IgD-negative memory B cell (primary cell): ENCODE measurements around the gene HIRA. TPM values are rescaled to one million over a fixed set of nuclear protein-coding genes. Genes with fewer than 3 reads are reported as not detected.
"Not testable (repeated sequence)": the region's sequence is repeated elsewhere in the genome, so short reads cannot be mapped to it uniquely, and the experiment has no call there.

ENCODE experiments used
- H3K27ac Mint-ChIP-seq, 3 donors: one replicate each; pipeline ENCODE4 v1.8.0; 2020 to 2022; ENCODE audit warnings: mild to moderate bottlenecking in 3 of 3, mixed read lengths in 3 of 3, moderate library complexity in 1 of 3
- H3K27me3 Mint-ChIP-seq: one replicate; pipeline ENCODE4 v1.8.0; 2021; ENCODE audit warnings: mixed read lengths
- H3K36me3 Mint-ChIP-seq: one replicate; pipeline ENCODE4 v1.8.0; 2020; ENCODE audit warnings: mild to moderate bottlenecking, mixed read lengths
- H3K4me1 Mint-ChIP-seq, 3 donors: one replicate each; pipeline ENCODE4 v1.8.0; 2020 to 2022; ENCODE audit warnings: mixed read lengths in 3 of 3, mild to moderate bottlenecking in 1 of 3
- H3K4me3 Mint-ChIP-seq, 4 donors: one replicate each; pipeline ENCODE4 v1.8.0; 2020 to 2022; ENCODE audit warnings: mild to moderate bottlenecking in 4 of 4, mixed read lengths in 4 of 4, moderate library complexity in 3 of 4
- H3K9me3 Mint-ChIP-seq, 3 donors: one replicate each; pipeline ENCODE4 v1.8.0; 2020 to 2021; ENCODE audit warnings: mixed read lengths in 3 of 3, mild to moderate bottlenecking in 1 of 3
- polyA plus RNA-seq: library from polyadenylated mRNA; unstranded; fragments of 300-500 nt; fragmentation: Illumina TruSeq; gene quantifications from one replicate; pipeline ENCODE4 v1.2.3, GENCODE V29; 2021

Gene HIRA
- polyA plus RNA-seq, 1 donor from 2014 or later: 6.3 TPM

DNA sequence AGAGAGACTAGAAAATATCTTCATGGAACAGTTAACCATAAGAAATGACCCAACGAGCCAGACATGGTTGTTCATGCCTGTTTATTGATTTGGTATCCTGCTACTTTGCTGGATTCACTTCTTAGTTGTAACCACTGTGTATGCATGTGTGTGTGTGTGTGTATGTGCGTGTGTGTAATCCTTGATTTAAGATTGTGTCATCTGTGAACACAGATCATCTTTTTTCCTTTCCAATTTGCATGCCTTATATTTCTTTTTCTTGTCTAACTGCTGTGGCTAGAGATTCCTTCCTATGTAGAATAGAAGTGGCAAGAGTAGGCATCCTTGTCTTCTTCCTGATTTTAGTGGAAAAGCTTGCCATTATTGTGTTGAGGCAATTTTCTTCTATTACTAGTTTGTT is 123.7 kb downstream of the HIRA start:
- peak overlapping the region in 1 of 3 donors; percentile 57 for H3K27ac Mint-ChIP-seq
- H3K36me3 Mint-ChIP-seq: no peaks in the 10 kb centered on the region
- no peaks in the 10 kb centered on the region for H3K27me3 Mint-ChIP-seq
- H3K9me3 Mint-ChIP-seq: peaks cover 0 to 3% (median 0%) of the 10 kb centered on the region in 3 donors
- no peaks in the 10 kb centered on the region for H3K4me1 Mint-ChIP-seq
- no peak overlapping the region for H3K4me3 Mint-ChIP-seq

DNA sequence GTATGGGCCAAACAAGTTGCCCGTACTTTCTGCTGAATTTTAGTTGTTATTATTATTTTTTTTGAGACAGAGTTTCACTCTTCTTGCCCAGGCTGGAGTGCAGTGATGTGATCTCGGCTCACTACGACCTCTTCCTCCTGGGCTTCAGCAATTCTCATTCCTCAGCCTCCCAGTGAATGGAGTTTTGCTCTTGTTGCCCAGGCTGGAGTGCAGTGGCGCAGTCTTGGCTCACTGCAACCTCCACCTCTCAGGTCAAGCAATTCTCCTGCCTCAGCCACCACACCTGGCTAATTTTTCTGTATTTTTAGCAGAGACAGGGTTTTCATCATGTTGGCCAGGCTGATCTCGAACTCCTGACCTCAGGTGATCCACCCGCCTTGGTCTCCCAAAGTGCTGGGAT is 125.0 kb downstream of the HIRA start:
- not testable (repeated sequence) for H3K36me3 Mint-ChIP-seq, H3K4me3 Mint-ChIP-seq, H3K27me3 Mint-ChIP-seq, H3K4me1 Mint-ChIP-seq, H3K9me3 Mint-ChIP-seq
- peak overlapping the region in 1 of 3 donors; percentile 40 for H3K27ac Mint-ChIP-seq

DNA sequence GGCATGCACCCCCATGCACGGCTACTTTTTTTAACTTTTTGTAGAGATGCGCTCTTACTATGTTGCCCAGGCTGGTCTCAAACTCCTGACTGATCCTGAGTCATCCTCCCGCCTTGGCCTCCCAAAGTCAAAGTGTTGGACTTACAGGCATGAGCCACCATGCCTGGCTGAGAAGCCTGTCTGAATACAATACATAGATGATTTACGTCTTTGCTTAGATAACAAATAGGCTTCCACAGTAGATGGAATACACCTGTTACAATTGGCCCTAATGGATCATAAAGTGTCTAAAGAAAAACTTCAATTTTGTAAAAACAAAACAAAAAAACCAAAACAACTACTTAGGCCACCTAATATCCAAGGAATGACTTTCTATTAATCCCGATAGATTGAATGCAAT is 127.0 kb downstream of the HIRA start:
- Mint-ChIP-seq H3K36me3 (no peaks in the 10 kb centered on the region), H3K27me3 (no peaks in the 10 kb centered on the region), H3K4me3 (no peak overlapping the region), H3K4me1 (no peaks in the 10 kb centered on the region), H3K27ac (no peak overlapping the region), H3K9me3 (peaks cover 0 to 3% (median 0%) of the 10 kb centered on the region in 3 donors)

DNA sequence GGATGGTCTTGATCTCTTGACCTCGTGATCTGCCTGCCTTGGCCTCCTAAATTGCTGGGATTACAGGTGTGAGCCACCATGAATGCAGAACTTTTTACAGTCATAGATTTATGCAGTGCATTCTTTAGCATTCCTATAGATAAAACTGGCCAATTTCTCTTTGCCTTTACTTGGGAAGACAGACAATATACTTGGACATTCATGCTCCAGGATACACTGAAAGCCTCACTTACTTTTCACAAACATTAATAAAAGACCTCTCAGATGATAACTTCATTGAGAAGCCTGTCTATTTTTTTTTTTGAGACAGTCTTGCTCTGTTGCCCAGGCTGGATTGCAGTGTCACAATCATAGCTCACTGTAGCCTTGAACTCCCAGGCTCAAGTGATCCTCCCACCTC is 127.7 kb downstream of the HIRA start:
- Mint-ChIP-seq H3K4me1 (no peaks in the 10 kb centered on the region), H3K27ac (no peak overlapping the region), H3K36me3 (no peaks in the 10 kb centered on the region), H3K9me3 (peaks cover 0 to 3% (median 0%) of the 10 kb centered on the region in 3 donors), H3K4me3 (no peak overlapping the region), H3K27me3 (no peaks in the 10 kb centered on the region)

DNA sequence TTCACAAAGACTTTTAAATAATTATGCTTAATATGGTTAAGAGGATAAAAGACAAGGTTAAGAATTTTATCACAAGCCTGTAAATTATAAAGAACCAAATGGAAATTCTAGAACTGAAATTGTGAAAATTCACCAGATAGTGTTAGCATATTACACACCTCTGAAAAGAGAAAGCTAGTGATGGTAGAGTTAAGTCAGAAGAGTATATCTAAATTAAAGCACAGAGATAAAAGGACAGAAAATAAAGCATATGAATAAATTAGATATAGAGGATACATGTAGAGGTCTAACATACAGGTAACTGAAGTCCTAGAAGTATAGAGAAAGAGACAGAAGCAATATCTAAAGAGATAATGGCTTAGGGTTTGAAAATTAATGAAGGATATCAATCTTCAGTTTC is 135.8 kb downstream of the HIRA start:
- H3K27ac Mint-ChIP-seq: no peak overlapping the region

DNA sequence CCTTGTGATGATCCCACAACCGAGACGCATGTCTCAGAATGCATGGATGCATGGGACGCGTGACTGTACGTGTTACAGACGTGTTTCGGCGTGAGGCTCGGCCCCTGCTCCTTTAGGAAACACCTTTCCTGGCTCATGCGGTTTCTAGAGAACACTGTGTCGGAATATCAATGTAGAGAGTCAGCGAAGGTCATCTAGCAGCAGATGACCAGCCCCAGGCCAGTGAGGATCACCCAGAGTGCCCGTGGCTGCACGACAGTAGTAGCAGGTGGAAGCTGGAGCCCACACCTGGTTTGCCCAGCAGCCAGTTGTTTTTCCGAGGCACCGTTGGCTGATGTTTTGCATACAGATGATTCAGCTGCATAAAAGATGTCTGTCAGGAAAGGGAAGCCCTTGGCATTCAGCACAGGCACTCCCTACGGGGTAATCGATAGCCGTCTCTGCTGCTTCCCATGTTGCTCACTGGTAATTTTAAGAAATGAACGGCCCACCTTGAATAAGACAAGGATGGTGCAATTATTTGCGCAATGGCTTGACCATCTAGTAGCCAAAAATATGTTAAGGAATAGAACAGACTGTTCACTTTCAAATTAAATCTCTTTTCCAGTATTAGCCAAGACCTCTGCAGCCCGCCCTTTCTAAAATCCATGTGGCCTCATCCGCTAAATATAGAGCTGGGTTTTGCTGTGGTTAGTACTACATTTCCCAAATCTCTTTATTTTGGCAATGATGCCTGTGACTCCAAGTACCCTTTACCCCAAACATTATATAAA is 138.9 kb downstream of the HIRA start:
- H3K4me1 Mint-ChIP-seq: peaks cover 5 to 12% (median 7%) of the 10 kb centered on the region in 3 donors
- H3K27ac Mint-ChIP-seq: peak overlapping the region; percentile 79 to 95 (median 87)
- peaks cover 5% of the 10 kb centered on the region for H3K27me3 Mint-ChIP-seq
- no peaks in the 10 kb centered on the region for H3K36me3 Mint-ChIP-seq
- H3K9me3 Mint-ChIP-seq: no peaks in the 10 kb centered on the region
- H3K4me3 Mint-ChIP-seq: peak overlapping the region; percentile 88 to 96 (median 93)

More for the DNA sequence above, 135.8 kb downstream of the HIRA start:
- Mint-ChIP-seq H3K9me3 (no peaks in the 10 kb centered on the region), H3K4me1 (peaks cover 3 to 10% (median 5%) of the 10 kb centered on the region in 3 donors), H3K4me3 (no peak overlapping the region), H3K36me3 (no peaks in the 10 kb centered on the region), H3K27me3 (peaks cover 3% of the 10 kb centered on the region)

DNA sequence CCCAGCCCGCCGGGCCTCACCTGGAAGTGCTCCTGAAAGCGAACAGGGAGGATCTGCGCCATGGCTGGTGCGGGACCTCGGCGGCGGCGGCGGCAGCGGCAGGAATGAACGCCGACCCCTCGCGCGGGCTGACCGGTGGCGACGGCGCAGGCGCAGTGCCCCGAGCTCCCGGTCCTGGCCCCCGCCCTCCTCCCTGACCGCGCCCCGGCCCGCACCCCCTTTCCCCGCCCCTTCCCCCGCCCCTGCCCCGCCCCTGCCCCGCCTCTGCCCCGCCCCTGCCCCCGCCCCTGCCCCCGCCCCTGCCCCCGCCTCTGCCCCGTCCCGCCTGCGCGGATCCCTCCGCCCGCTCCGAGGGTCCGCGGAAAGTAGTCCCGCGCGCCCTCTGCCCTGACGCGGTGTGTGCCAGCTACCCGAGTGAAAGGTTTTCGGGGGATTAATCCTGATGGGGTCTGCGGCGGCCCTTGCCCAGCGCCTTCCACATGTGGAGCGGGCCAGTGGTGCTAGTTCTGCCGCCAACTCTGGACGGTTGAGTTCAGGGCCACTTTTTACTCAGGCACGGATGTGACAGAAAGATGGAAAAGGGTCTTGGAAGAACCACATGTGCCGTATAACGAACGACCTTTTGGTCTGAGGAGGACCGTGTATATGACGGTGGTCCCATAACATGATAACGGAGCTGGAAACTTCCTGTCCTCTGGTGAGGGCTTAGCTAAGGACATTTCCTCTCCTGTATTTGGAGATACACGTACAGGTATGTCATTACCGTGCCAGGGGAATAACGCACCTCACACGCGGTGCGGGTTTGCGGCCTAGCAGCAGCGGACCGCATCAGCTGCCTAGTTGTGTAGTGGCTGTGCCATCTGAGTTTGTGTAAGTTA is 139.7 kb downstream of the HIRA start, which contains the start of gene CLTCL1:
Gene CLTCL1 (minus strand): TSS at position 140 of the 878 bp plus-strand sequence. CDS start 78 bp downstream, at position 62.
- H3K27ac Mint-ChIP-seq: peak within 1 kb of the TSS; percentile 87 to 95 (median 94)
- no peaks in the 10 kb centered on the region for H3K36me3 Mint-ChIP-seq
- H3K9me3 Mint-ChIP-seq: no peaks in the 10 kb centered on the region
- peaks cover 5 to 12% (median 7%) of the 10 kb centered on the region in 3 donors for H3K4me1 Mint-ChIP-seq
- peaks cover 5% of the 10 kb centered on the region for H3K27me3 Mint-ChIP-seq
- H3K4me3 Mint-ChIP-seq: peak within 1 kb of the TSS; percentile 90 to 96 (median 94)

DNA sequence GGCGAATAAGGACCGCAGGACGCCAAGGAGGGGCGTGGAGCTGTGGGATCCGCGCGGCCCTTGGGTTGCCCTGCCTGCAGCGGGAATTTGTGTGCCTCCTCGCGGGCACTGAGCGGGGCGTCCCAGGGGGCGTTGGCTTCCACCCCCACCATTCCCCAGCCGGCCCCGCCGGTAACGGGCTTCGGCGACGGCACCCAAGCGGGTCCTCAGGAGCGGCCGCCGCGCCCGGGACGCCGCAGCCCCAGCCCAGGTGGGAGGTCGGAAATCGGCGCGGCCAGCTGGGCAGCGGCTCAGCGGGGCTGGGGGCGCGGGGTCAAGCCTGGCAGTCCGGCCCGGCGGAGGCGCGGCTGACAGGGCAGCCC is 140.3 kb downstream of the HIRA start:
- H3K9me3 Mint-ChIP-seq: no peaks in the 10 kb centered on the region
- H3K4me3 Mint-ChIP-seq: peak overlapping the region; percentile 83 to 92 (median 91)
- H3K36me3 Mint-ChIP-seq: no peaks in the 10 kb centered on the region
- H3K4me1 Mint-ChIP-seq: peaks cover 5 to 12% (median 7%) of the 10 kb centered on the region in 3 donors
- H3K27ac Mint-ChIP-seq: peak overlapping the region; percentile 7 to 94 (median 71)
- H3K27me3 Mint-ChIP-seq: peaks cover 5% of the 10 kb centered on the region

DNA sequence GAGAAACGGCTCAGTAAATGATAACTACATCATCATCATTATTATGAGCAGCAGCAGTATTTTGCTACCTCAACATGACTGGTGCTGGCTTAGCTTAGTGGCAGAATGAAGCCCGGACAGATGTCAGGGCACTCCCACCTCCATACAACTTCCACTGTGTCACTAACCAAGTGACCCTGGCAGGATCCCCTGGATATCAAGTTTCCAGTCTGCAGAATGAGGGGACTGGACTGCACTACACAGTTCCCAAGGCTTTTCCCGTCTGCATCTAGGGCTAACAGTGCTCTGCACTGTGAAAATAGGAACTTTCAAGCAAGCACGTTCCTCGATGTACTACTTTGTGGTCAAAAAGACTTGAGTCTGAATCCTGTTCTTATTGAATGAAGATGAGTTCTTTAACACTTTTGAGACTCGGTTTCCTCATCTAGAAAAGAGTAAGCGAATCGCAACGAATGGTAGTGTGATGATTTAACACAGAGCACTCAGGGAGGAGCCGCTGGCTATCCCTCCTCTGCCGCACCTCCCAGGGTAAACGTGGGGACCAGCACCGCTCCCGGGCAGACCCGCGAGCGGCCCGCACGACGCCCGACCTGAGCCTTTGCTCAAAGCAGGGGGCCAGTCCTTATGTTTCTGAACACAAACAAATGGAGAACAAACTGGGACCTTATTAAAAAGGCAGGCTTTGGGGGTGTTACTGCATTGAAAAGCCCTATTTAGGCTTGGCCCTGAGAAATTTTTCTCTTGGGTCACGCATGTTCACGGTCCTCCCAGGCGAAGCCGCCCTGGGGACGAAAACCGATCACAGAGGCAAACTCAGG is 140.9 kb downstream of the HIRA start:
- peaks cover 5 to 12% (median 7%) of the 10 kb centered on the region in 3 donors for H3K4me1 Mint-ChIP-seq
- peak overlapping the region; percentile 7 to 94 (median 71) for H3K27ac Mint-ChIP-seq
- no peaks in the 10 kb centered on the region for H3K9me3 Mint-ChIP-seq
- H3K36me3 Mint-ChIP-seq: no peaks in the 10 kb centered on the region
- H3K4me3 Mint-ChIP-seq: peak overlapping the region; percentile 83 to 92 (median 91)
- peaks cover 5% of the 10 kb centered on the region for H3K27me3 Mint-ChIP-seq

DNA sequence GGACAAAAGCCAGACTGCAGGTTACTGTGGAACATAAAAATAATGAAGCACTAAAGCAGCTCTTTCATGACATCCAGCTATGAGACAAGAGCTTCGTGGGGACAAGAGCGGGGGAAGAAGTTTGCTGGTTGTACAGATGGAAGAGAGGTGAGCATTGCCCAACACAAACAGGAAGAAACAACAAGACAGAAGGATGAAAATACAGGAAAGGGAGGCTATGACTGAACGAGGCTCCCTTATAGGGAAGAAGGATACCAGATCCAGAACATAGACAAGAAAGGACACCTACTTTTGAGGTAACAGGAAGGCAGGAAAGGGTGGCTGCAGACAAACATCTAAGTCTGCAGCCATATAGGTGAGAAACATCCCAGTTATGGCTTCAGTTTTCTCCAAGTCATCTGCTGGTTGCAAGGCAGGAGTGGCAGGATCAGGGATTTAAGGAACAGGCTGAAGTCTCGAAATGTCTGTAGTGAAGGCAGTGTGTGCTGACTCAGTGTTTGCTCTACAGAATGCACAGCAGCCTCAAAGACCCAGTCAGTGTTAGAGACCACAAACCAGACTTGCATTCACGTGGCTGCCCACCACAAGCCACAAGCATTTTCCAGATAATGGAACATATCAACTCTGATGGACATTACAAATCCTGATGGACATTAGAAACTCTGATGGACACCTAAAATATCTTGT is 141.9 kb downstream of the HIRA start:
- Mint-ChIP-seq H3K27ac (peak overlapping the region in 1 of 3 donors; percentile 7), H3K9me3 (no peaks in the 10 kb centered on the region), H3K27me3 (peaks cover 5% of the 10 kb centered on the region)

DNA sequence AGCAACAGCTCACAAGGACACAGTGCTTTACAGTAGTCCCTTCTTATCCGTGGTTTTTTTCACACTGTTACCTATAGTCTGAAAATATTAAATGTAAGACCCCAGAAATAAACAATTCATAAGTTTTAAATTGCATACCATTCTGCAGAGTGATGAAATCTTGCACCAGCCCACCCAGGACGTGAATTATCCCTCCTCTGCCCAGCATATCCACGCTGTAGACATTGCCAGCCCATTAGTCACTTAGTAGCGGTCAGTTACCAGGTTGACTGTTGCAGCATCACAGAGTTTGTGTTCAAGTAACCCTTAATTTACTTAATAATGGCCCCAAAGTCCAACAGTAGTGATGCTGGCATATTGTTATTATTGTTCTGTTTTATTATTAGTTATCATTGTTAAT is 143.6 kb downstream of the HIRA start:
- Mint-ChIP-seq H3K27me3 (peaks cover 5% of the 10 kb centered on the region), H3K4me3 (no peak overlapping the region), H3K36me3 (no peaks in the 10 kb centered on the region), H3K27ac (no peak overlapping the region), H3K9me3 (no peaks in the 10 kb centered on the region), H3K4me1 (peaks cover 5 to 12% (median 7%) of the 10 kb centered on the region in 3 donors)

More for the DNA sequence above, 141.9 kb downstream of the HIRA start:
- Mint-ChIP-seq H3K36me3 (no peaks in the 10 kb centered on the region), H3K4me3 (peak overlapping the region in 2 of 4 donors; percentile 23 to 92), H3K4me1 (peaks cover 5 to 12% (median 7%) of the 10 kb centered on the region in 3 donors)

DNA sequence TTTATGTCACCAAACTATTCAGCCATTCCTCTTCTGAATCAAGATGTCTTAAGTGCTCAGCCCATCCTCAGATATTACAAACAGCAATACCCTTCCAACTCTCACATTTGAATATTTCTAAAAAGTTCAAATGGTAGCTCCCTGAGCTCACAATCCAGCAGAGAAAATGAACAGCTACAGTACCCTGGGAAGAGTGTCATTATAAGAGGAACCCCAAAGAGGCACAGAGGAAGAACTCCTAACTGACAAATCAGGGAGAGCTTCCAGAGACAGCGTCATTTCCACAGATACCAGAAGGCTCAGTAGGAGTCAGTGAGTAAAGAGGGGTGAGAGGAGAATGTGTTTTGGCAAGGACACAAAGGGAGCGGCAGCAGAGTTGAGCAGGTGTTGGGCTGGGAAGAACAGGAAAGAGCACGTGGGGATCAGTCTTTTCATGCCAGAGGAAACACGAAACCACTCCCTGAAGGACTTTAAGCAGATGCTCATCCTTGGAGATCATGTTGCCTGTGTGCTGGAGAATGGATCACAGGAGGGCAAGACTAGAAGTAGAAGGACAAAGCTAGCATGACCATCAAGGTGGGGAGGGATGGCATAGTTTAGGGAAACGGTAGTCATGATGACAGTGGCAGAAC is 144.3 kb downstream of the HIRA start:
- Mint-ChIP-seq H3K9me3 (no peaks in the 10 kb centered on the region), H3K27ac (no peak overlapping the region), H3K4me1 (peaks cover 3 to 8% (median 7%) of the 10 kb centered on the region in 3 donors), H3K36me3 (no peaks in the 10 kb centered on the region), H3K4me3 (no peak overlapping the region), H3K27me3 (peaks cover 5% of the 10 kb centered on the region)

DNA sequence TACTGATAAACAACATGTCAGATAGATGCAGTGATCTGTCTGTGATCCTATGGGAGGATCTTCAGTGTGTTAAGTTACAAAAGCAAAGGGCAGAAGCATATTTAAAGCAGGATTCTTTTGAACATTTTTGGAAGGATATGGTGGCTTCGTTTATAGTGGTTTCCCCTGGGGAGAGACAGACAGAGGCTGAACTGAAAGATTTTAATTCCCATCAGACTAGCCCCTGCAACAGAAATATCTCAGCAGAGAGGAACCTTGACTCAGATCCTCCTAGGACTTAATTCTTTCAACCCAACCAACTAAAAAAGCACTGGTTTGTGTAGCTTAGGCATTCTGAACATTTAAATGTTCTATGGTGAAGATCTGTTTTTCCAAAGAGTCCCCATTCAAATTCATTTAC is 145.7 kb downstream of the HIRA start:
- Mint-ChIP-seq H3K36me3 (peaks cover under 1% of the 10 kb centered on the region), H3K4me3 (no peak overlapping the region), H3K9me3 (no peaks in the 10 kb centered on the region), H3K27me3 (peaks cover 3% of the 10 kb centered on the region), H3K4me1 (peaks cover 0 to 6% (median 3%) of the 10 kb centered on the region in 3 donors), H3K27ac (no peak overlapping the region)
